GM18951 (cell line): ENCODE measurements around the gene KRTAP16-1.
"Not testable (repeated sequence)": the region's sequence is repeated elsewhere in the genome, so short reads cannot be mapped to it uniquely, and the experiment has no call there.

Experiments used
- POLR2A ChIP-seq: IDR thresholded peaks from 4 replicates; pipeline ENCODE4 v1.6.1; 2011; ENCODE audit warnings: mild to moderate bottlenecking; ENCODE audit not compliant: insufficient read length, insufficient read depth; ENCODE audit errors: extremely low read depth
- in situ Hi-C: fragments of 300-500 bp; cut with MboI; formaldehyde crosslinking; loops from one replicate; pipeline ENCODE4 v1.12.0; 2022; ENCODE audit warnings: low sequenced_read_pairs, mixed read lengths, inconsistent platforms; ENCODE audit not compliant: unreplicated experiment

Gene KRTAP16-1

GRCh38 chr17:41278176-41278955, 30.7 kb downstream of the KRTAP16-1 start:
- in situ Hi-C loops, result loop anchor here (5.0 kb wide), 1 partner anchor 546 kb away; no protein-coding TSS in a partner anchor
- TF ChIP-seq POLR2A, result no peak

- in situ Hi-C loops, result loop anchor here (5.0 kb wide), 1 partner anchor 543 kb away; no protein-coding TSS in a partner anchor
Measured at GRCh38 chr17:41275648-41276190, 33.4 kb downstream of the KRTAP16-1 start, which contains the start of gene KRTAP9-7. Gene KRTAP9-7, plus strand, starts transcription at chr17:41275698. Its CDS starts 0 bp downstream, at chr17:41275698.

GRCh38 chr17:41271858-41272257, 37.3 kb downstream of the KRTAP16-1 start:
- in situ Hi-C loops, result no loop called here
- TF ChIP-seq POLR2A, result no peak

- in situ Hi-C loops, result not testable (repeated sequence)
Measured at GRCh38 chr17:41271323-41271722, 37.8 kb downstream of the KRTAP16-1 start.

- in situ Hi-C loops, result no loop called here
- no peak for TF ChIP-seq POLR2A
Measured at GRCh38 chr17:41267711-41268110, 41.4 kb downstream of the KRTAP16-1 start.

GRCh38 chr17:41265078-41265477, 44.0 kb downstream of the KRTAP16-1 start, which contains the start of gene KRTAP9-6:
Gene KRTAP9-6, plus strand, starts transcription at chr17:41265378. Its CDS starts 0 bp downstream, at chr17:41265378.
- no peak for TF ChIP-seq POLR2A
- in situ Hi-C loops, result no loop called here

GRCh38 chr17:41264599-41264998, 44.5 kb downstream of the KRTAP16-1 start:
- in situ Hi-C loops, result no loop called here
- no peak for TF ChIP-seq POLR2A

- in situ Hi-C loops, result no loop called here
Measured at GRCh38 chr17:41263212-41263611, 45.9 kb downstream of the KRTAP16-1 start.

GRCh38 chr17:41258406-41258805, 50.7 kb downstream of the KRTAP16-1 start:
- in situ Hi-C loops, result no loop called here

More at GRCh38 chr17:41263212-41263611, 45.9 kb downstream of the KRTAP16-1 start:
- TF ChIP-seq POLR2A, result no peak

More at GRCh38 chr17:41258406-41258805, 50.7 kb downstream of the KRTAP16-1 start:
- no peak for TF ChIP-seq POLR2A
